Right cardiac atrium (tissue), 5 donors: ENCODE measurements around the gene ZNF662. TPM values are rescaled to one million over a fixed set of nuclear protein-coding genes. Genes with fewer than 3 reads are reported as not detected.

ENCODE experiments used
- ATAC-seq, 2 donors: fragments of 200-7000 bp; cut with Tn5 transposase; one replicate each; pipeline versions ENCODE4 v1.8.0 to v1.9.1; 2020; ENCODE audit warnings: moderate library complexity in 2 of 2, mild to moderate bottlenecking in 1 of 2
- DNase-seq, 3 donors: peaks; one replicate each; pipeline ENCODE4 v3.0.0-alpha.2; 2020
- H3K27ac ChIP-seq: one replicate; pipeline ENCODE4 v1.5.1; 2013; ENCODE audit warnings: mild to moderate bottlenecking, low read length, control low read depth, moderate library complexity
- H3K27me3 ChIP-seq: one replicate; pipeline ENCODE4 v1.6.1; 2013; ENCODE audit not compliant: control insufficient read depth, insufficient read depth
- H3K4me1 ChIP-seq: one replicate; pipeline ENCODE4 v1.6.1; 2013; ENCODE audit warnings: low read length; ENCODE audit not compliant: control insufficient read depth, insufficient read depth
- H3K4me3 ChIP-seq: one replicate; pipeline ENCODE4 v1.5.1; 2013; ENCODE audit warnings: low read length, control low read depth
- H3K9me3 ChIP-seq: one replicate; pipeline ENCODE4 v1.6.1; 2013; ENCODE audit warnings: low read length; ENCODE audit not compliant: control insufficient read depth
- WGBS: extraction: QIAGEN DNeasy Blood & Tissue Kit; methylation state at CpG from one replicate; pipeline ENCODE4 v1.1.7; 2013; 5-methylcytosine and 5-hydroxymethylcytosine counted together
- intact Hi-C, 4 donors: fragments of 100-400 bp; cut with DNase I; formaldehyde crosslinking; loops; one replicate each; pipeline versions ENCODE4 v1.11.0 to v1.14.0; 2022 to 2023
- polyA plus RNA-seq: library from polyadenylated mRNA; stranded (reverse); fragments of 200-250 nt; gene quantifications from one replicate; pipeline ENCODE4 v1.2.3, GENCODE V29; 2013
- total RNA-seq, 4 donors: library from RNA; stranded (reverse); fragmentation: NEBNext Ultra II Directional; extraction: Animal tissue kit (Norgen Biotek cat#: 25700); gene quantifications; one replicate each; pipeline ENCODE4 v1.2.1, GENCODE V29; 2021
- donor health status: healthy with polysubstance abuse.
- donor health status: DM: no; HTN: yes; CAD: no.
- donor health status: DM: no; HTN: no; CAD: no.
- donor health status: DM: no; HTN: yes; CAD: no; lungs with severe emphysema.
- donor health status: DM: yes; HTN: yes; CAD: no.

The ZNF662 gene
- total and polyA plus RNA-seq, 5 donors: 3.1 to 8.9 (median 6.4) TPM

DNA sequence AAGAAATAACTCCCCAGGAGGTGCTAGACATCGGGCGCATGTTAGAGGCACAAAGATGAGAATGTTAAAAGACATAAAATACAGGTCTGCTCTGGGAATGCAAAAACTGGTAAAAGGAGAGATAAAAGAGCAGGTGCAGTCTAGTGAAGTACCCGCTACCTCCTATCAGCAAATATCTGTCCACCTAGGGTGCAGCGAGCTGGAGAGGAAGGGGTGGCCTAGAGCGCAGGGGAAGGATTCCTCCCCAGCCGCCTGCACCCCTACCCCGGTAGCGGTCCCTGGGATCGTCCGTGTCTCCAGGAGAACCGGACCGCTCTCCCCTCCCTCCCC is 237 bp upstream of the ZNF662 start:
- H3K4me3 ChIP-seq: peak overlapping the region; percentile 80
- DNase-seq (no peak), ATAC-seq (no peak)
- intact Hi-C loops: no loop called here
- H3K27me3 ChIP-seq: no peaks in the 10 kb centered on the region
- no peaks in the 10 kb centered on the region for H3K4me1 ChIP-seq
- 11% methylated on average over 12 of the region's 12 CpGs for WGBS
- H3K9me3 ChIP-seq: no peaks in the 10 kb centered on the region
- H3K27ac ChIP-seq: no peak overlapping the region

DNA sequence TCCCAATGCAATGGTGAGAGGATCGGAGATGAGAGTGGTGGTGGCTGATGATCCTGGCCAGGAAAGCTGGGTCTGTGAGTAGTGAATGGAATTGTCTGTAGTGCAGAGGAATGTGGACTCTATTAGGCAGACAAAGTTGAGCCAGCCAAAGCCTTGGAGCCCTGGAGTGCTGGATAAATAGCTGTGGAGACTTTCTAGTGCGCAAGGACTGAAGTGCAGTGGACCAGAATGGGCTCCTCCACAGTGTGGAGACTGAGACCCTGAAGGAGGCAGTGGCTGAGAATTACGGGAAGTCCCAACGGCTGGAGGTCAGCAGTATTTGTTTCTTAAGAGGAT is 874 bp downstream of the ZNF662 start:
- DNase-seq (no peak), ATAC-seq (peak in 1 of 2 donors; percentile 20)
- intact Hi-C loops: no loop called here
- no peaks in the 10 kb centered on the region for H3K4me1 ChIP-seq
- no peaks in the 10 kb centered on the region for H3K27me3 ChIP-seq
- no peaks in the 10 kb centered on the region for H3K9me3 ChIP-seq
- WGBS: 61% methylated on average over 4 of the region's 4 CpGs
- H3K27ac ChIP-seq: no peak overlapping the region
- peak overlapping the region; percentile 80 for H3K4me3 ChIP-seq

DNA sequence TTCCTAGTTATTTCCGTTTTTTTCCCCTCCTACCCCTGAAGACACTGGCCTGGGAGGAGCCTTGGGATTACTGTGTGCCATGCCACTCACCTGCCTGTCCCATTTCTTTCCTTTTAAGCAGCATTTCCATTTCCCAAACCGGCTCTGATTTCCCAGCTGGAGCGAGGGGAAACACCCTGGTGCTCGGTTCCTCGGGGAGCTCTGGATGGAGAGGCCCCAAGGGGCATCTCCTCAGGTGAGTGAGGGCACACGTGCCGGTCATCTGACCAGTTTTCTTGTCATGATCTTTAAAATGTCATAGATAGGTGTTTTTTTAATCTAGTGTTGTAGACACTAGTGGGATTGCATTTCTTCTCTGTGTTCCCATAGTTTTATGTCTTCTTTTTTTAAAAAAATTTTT is 2.7 kb downstream of the ZNF662 start:
- H3K9me3 ChIP-seq: no peaks in the 10 kb centered on the region
- ATAC-seq: no peak
- no peak for DNase-seq
- H3K4me1 ChIP-seq: no peaks in the 10 kb centered on the region
- 88% methylated on average over 7 of the region's 7 CpGs for WGBS
- no peaks in the 10 kb centered on the region for H3K27me3 ChIP-seq
- intact Hi-C loops: no loop called here
- no peak overlapping the region for H3K27ac ChIP-seq
- no peak overlapping the region for H3K4me3 ChIP-seq

GRCh38 chr3:42911551-42911950 is 5.6 kb downstream of the ZNF662 start:
- H3K27me3 ChIP-seq: no peaks in the 10 kb centered on the region
- H3K4me3 ChIP-seq: no peak overlapping the region
- H3K27ac ChIP-seq: no peak overlapping the region
- intact Hi-C loops: no loop called here
- 96% methylated on average over 2 of the region's 2 CpGs for WGBS
- no peak for ATAC-seq
- no peak for DNase-seq
- H3K4me1 ChIP-seq: no peaks in the 10 kb centered on the region
- H3K9me3 ChIP-seq: peaks cover 9% of the 10 kb centered on the region

- DNase-seq (no peak), ATAC-seq (no peak)
- Histone ChIP-seq H3K9me3 (peaks cover 11% of the 10 kb centered on the region), H3K4me3 (no peak overlapping the region), H3K4me1 (no peaks in the 10 kb centered on the region), H3K27me3 (no peaks in the 10 kb centered on the region), H3K27ac (no peak overlapping the region)
- whole genome bisulfite sequencing: 97% methylated on average over 8 of the region's 8 CpGs
- intact Hi-C loops: no loop called here
These were observed 9.0 kb downstream of the ZNF662 start for GRCh38 chr3:42914771-42915515.

DNA sequence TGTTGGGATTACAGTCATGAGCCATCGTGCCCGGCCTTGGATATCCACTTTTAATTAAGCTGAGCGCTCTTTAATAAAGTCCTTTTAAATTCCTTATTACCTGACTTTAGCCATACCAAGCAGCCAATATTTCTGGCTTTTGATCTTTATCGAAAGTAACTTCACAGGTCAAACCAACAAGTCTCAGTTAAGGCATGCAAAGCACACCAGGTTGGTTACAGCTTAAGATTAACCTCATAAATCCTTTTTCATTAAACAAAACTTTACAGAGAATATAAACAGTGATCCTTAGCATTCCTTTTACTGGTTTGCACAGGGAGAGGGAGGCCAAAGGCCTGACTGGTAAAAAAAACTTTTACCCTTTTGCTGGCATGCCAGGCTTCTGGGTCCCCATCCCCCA is 17.7 kb downstream of the ZNF662 start:
- intact Hi-C loops: no loop called here
- no peak overlapping the region for H3K27ac ChIP-seq
- ATAC-seq: no peak
- 97% methylated on average over 4 of the region's 4 CpGs for WGBS
- no peak overlapping the region for H3K4me3 ChIP-seq
- no peak for DNase-seq
- H3K4me1 ChIP-seq: no peaks in the 10 kb centered on the region
- no peaks in the 10 kb centered on the region for H3K27me3 ChIP-seq
- H3K9me3 ChIP-seq: no peaks in the 10 kb centered on the region

DNA sequence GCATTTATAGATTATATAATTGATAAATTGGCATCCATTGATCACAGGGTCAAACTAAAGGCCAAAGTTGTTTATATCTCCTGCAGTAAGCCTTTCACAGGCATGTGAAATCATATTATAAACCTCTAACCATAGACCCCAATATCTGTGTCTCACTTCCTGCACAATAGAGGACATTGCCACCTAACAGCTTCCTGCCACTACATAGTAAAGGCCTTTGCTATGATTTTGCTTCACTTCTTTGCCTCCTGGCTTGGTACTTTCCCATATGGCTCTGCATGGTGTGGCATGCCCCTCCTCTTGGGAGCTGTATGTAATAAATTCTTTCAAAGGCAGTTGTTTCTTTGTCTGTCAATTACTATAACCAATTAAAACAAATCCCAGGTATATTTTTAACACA is 20.4 kb downstream of the ZNF662 start:
- Histone ChIP-seq H3K27me3 (no peaks in the 10 kb centered on the region), H3K4me3 (no peak overlapping the region), H3K4me1 (no peaks in the 10 kb centered on the region), H3K27ac (no peak overlapping the region), H3K9me3 (no peaks in the 10 kb centered on the region)
- no peak for DNase-seq
- intact Hi-C loops: no loop called here
- no peak for ATAC-seq

DNA sequence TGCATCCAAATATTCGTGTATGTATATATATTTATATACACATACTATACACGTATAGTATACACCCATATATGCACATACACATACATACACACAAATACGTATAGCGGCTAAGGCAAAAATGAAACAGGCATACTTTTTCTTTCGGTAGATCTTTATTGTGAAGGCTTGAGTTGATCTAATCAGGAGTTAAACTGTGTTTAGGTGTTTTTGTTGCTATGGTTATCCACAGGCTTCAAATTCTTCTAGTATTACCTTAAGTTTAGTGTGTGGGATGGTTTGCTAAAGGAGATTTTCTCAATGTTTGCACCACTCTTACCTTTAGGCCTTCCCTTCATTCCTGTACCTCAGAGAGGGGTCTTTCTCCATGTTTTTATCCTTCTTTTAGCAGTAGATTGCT is 28.2 kb downstream of the ZNF662 start:
- 85% methylated on average over 5 of the region's 5 CpGs for WGBS
- no peak for ATAC-seq
- H3K4me1 ChIP-seq: no peaks in the 10 kb centered on the region
- no peaks in the 10 kb centered on the region for H3K27me3 ChIP-seq
- no peaks in the 10 kb centered on the region for H3K9me3 ChIP-seq
- intact Hi-C loops: no loop called here
- H3K27ac ChIP-seq: no peak overlapping the region
- no peak overlapping the region for H3K4me3 ChIP-seq
- no peak for DNase-seq

DNA sequence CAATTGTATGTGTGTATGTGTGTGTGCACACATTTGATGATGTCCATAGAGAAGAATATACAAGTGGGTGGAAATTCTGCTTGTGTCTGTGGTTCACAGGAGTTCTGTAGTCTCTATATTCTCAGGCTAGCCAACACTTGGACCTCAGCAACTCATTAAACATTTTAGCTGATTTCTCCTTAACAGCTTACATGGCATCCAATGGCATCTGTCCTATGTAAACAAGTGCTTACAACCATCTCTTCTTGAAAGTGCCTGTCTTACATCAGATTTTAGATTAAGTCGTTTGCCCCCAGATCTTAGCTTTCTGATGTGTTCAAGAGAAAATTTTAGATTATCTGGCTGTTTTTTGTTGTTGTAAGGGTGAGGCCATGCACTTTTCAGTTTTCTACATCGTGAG is 29.0 kb downstream of the ZNF662 start:
- intact Hi-C loops: no loop called here

DNA sequence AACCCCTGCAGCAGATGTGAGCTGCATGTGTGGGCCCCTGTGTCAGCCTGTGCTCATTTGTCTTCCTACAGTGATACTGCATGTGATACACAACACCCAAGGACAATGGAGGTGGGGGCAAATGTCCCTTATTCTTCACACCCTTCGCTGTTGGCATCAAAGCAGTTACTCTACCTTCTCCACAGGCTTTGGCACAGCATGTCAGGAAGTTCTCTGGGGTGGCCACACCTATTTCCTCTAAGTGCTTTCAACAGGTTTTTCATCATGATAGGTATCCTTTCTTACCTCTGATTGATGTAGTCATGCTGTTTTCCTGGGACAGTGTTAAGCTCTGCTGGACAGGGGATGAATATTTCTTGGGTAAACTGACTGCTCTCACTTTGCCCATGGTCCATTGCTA is 29.5 kb downstream of the ZNF662 start:
- H3K9me3 ChIP-seq: no peaks in the 10 kb centered on the region
- H3K4me3 ChIP-seq: no peak overlapping the region
- no peaks in the 10 kb centered on the region for H3K27me3 ChIP-seq
- intact Hi-C loops: no loop called here
- no peaks in the 10 kb centered on the region for H3K4me1 ChIP-seq
- DNase-seq (no peak), ATAC-seq (no peak)
- 84% methylated on average over 1 of the region's 1 CpG for WGBS
- no peak overlapping the region for H3K27ac ChIP-seq

More for the DNA sequence above, 29.0 kb downstream of the ZNF662 start:
- H3K4me3 ChIP-seq: no peak overlapping the region
- no peak overlapping the region for H3K27ac ChIP-seq
- WGBS: 57% methylated on average over 2 of the region's 2 CpGs
- H3K9me3 ChIP-seq: no peaks in the 10 kb centered on the region
- ATAC-seq (no peak), DNase-seq (no peak)
- no peaks in the 10 kb centered on the region for H3K27me3 ChIP-seq
- H3K4me1 ChIP-seq: no peaks in the 10 kb centered on the region

DNA sequence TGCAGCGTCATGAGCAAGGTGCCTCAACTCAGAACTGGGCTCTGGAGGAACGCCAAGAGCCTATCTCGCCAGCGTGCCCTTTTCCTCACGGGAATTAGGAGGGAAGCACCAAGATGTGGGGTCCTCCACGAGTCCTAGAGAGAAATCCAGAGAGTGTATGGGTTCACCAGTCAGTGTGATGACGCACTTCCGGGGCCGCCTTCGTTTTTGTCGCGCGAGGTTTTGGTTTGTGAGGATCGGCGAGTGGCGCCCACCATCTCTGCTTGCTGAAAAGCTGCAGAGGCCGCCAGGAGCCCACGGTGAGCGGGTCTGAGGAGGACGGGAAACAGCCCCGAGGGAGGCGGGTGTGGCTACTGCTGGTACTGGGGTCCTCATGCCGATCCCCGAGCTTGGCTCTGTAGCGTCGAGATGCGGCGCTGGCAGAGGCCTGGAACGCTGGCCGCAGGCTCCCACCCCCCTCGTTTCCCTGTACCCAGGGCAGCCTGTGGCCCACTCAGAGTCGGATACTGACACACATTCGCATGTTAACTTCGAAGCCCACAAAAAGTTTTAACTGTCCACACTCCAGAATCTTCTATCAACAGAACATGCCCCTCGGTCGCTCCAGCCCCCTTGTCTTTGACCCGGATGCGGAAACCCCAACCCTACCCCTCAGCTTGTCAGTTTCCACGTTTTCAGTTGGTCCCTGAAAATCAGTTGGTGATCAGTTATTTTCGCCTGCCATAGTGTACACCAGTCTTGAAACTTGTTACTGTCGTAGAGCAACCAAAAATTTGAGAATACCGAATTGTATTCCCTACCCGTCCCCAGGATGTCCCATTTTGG is 30.4 kb downstream of the ZNF662 start:
- Histone ChIP-seq H3K4me1 (no peaks in the 10 kb centered on the region), H3K27ac (no peak overlapping the region), H3K27me3 (no peaks in the 10 kb centered on the region), H3K9me3 (no peaks in the 10 kb centered on the region), H3K4me3 (peak overlapping the region; percentile 11)
- 57% methylated on average over 43 of the region's 43 CpGs for WGBS
- peak; percentile 51 to 84 (median 83) for DNase-seq
- ATAC-seq: peak; percentile 67 to 80
- intact Hi-C loops: no loop called here
